CD4-positive, alpha-beta T cell treated with Interleukin-1 beta for 1 hour (primary cell): Measurements from ENCODE around the gene NDUFA11.

Experiments
- DNase-seq, 2 donors: peaks; one replicate each; pipeline ENCODE4 v3.0.0-alpha.2; 2020 to 2022

The NDUFA11 gene

GRCh38 chr19:5903624-5904351, at the start of gene NDUFA11:
NDUFA11 (minus strand) TSS chr19:5903790; CDS start chr19:5903708, 82 bp downstream.
- DNase-seq, result peak; percentile 96 to 97

GRCh38 chr19:5953030-5953589, 49.5 kb upstream of the NDUFA11 start:
- no peak for DNase-seq

GRCh38 chr19:5952193-5953029, 48.8 kb upstream of the NDUFA11 start:
- no peak for DNase-seq

- DNase-seq, result peak in 1 of 2 donors; percentile 30
These were observed 47.8 kb upstream of the NDUFA11 start for GRCh38 chr19:5951338-5951861.

- DNase-seq, result peak in 1 of 2 donors; percentile 24
These were observed 47.2 kb upstream of the NDUFA11 start for GRCh38 chr19:5950741-5951140.

- peak in 1 of 2 donors; percentile 31 for DNase-seq
These were observed 46.3 kb upstream of the NDUFA11 start for GRCh38 chr19:5949792-5950305.

- DNase-seq, result peak in 1 of 2 donors; percentile 17
These were observed 45.4 kb upstream of the NDUFA11 start for GRCh38 chr19:5948752-5949564.

GRCh38 chr19:5947435-5947834, 43.8 kb upstream of the NDUFA11 start:
- DNase-seq, result peak in 1 of 2 donors; percentile 50

- no peak for DNase-seq
These were observed 40.0 kb upstream of the NDUFA11 start for GRCh38 chr19:5943623-5944022.

GRCh38 chr19:5943045-5943444, 39.5 kb upstream of the NDUFA11 start:
- DNase-seq, result no peak

GRCh38 chr19:5941673-5942072, 38.1 kb upstream of the NDUFA11 start:
- DNase-seq, result no peak

GRCh38 chr19:5940260-5941208, 36.9 kb upstream of the NDUFA11 start:
- DNase-seq, result no peak

GRCh38 chr19:5937550-5937949, 34.0 kb upstream of the NDUFA11 start:
- DNase-seq, result no peak

- DNase-seq, result no peak
These were observed 32.7 kb upstream of the NDUFA11 start for GRCh38 chr19:5936292-5936592.

GRCh38 chr19:5935473-5936291, 32.1 kb upstream of the NDUFA11 start:
- no peak for DNase-seq

GRCh38 chr19:5934774-5935472, 31.3 kb upstream of the NDUFA11 start:
- DNase-seq, result no peak

- no peak for DNase-seq
These were observed 30.4 kb upstream of the NDUFA11 start for GRCh38 chr19:5934069-5934401.

GRCh38 chr19:5933391-5934068, 29.9 kb upstream of the NDUFA11 start:
- DNase-seq, result no peak

GRCh38 chr19:5932609-5933262, 29.1 kb upstream of the NDUFA11 start:
- DNase-seq, result no peak
